Progenitor cell of endocrine pancreas (in vitro differentiated cells): ENCODE measurements around the gene PAM. TPM values are rescaled to one million over a fixed set of nuclear protein-coding genes. Genes with fewer than 3 reads are reported as not detected.
A peak's percentile ranks its signal among the peaks of the same experiment; 100 is the strongest.

Experiments
- DNase-seq: peaks from one replicate; pipeline ENCODE4 v3.0.0; 2021; ENCODE audit warnings: low spot score; ENCODE audit not compliant: unreplicated experiment
- H3K27ac Mint-ChIP-seq: 2 replicates; pipeline ENCODE4 v1.8.0; 2021; ENCODE audit warnings: mild to moderate bottlenecking, moderate library complexity, mixed read lengths
- H3K27me3 Mint-ChIP-seq: 2 replicates; pipeline ENCODE4 v1.8.0; 2021; ENCODE audit warnings: mixed read lengths
- H3K36me3 Mint-ChIP-seq: 2 replicates; pipeline ENCODE4 v1.8.0; 2022; ENCODE audit warnings: mixed read lengths; ENCODE audit not compliant: insufficient read depth
- H3K4me1 Mint-ChIP-seq: 2 replicates; pipeline ENCODE4 v1.8.0; 2021; ENCODE audit warnings: low read depth, mixed read lengths
- H3K4me3 Mint-ChIP-seq: 2 replicates; pipeline ENCODE4 v1.8.0; 2021; ENCODE audit warnings: low read depth, mild to moderate bottlenecking, moderate library complexity, mixed read lengths
- H3K9me3 Mint-ChIP-seq: 2 replicates; pipeline ENCODE4 v1.8.0; 2021; ENCODE audit warnings: low read depth, mixed read lengths
- CTCF ChIP-seq: fragments of 200-600 bp; sonication (generic); IDR thresholded peaks from one replicate; pipeline ENCODE4 v1.5.0; 2021; ENCODE audit warnings: antibody characterized with exemption, mild to moderate bottlenecking; ENCODE audit not compliant: unreplicated experiment
- total RNA-seq: library from RNA; stranded (reverse); gene quantifications from 2 replicates; pipeline ENCODE4 v1.2.1, GENCODE V29; 2021

PAM gene
- total RNA-seq, 1 donor from 2014 or later, result 111 TPM

- no peak for TF ChIP-seq CTCF
- Mint-ChIP-seq H3K4me1 (peaks cover 2% of the 10 kb centered on the region), H3K9me3 (no peaks in the 10 kb centered on the region)
Observed at GRCh38 chr5:102858808-102859207, 103.7 kb downstream of the PAM start.

DNA sequence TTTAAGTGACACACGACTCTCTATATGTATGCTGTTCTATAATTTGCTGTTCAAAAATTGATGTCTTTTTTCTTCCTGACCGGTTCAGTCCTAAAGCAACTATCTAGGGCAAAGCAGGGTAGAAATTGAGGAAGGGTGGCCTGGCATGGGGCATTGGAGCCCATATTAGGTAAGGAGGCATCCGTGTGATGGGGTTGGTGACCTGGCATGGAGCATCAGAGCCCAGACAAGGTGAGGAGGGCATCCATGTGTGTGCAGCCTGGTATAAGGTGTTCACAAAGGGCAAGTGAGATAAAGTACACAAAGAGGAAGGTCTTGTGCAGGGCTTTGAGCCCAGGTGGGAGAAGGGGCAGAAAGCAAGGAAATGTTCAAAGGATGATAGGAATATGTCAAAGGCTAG is 104.9 kb downstream of the PAM start:
- no peaks in the 10 kb centered on the region for H3K9me3 Mint-ChIP-seq
- TF ChIP-seq CTCF, result no peak
- no peak for DNase-seq
- H3K4me3 Mint-ChIP-seq, result no peak overlapping the region
- peaks cover 2% of the 10 kb centered on the region for H3K4me1 Mint-ChIP-seq
- H3K27me3 Mint-ChIP-seq, result peaks cover 11% of the 10 kb centered on the region
- no peak overlapping the region for H3K27ac Mint-ChIP-seq
- no peaks in the 10 kb centered on the region for H3K36me3 Mint-ChIP-seq

More at GRCh38 chr5:102858808-102859207, 103.7 kb downstream of the PAM start:
- Mint-ChIP-seq H3K27ac (no peak overlapping the region), H3K36me3 (no peaks in the 10 kb centered on the region), H3K4me3 (no peak overlapping the region), H3K27me3 (peaks cover 4% of the 10 kb centered on the region)
- DNase-seq, result no peak

DNA sequence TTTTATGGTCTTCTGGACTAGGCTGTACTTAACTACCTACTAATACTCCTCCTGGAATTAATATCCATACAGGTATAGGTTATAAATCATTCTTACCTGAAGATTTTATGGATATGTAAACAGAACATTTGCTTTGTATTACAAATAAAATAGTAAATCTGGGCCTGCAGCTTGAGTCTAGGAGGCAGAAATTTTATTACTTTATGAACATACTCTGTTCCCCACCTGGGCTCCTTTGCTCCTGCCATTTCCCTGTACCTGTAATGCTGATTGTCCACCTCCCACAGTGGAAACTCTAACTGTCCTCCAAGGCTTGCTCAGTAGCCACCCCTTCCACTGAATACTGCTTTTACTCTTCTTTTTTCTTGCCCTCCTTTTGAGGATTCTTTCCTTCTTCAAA is 108.0 kb downstream of the PAM start:
- H3K27ac Mint-ChIP-seq, result no peak overlapping the region
- H3K27me3 Mint-ChIP-seq, result peaks cover 27% of the 10 kb centered on the region
- no peaks in the 10 kb centered on the region for H3K36me3 Mint-ChIP-seq
- no peaks in the 10 kb centered on the region for H3K9me3 Mint-ChIP-seq
- H3K4me3 Mint-ChIP-seq, result no peak overlapping the region
- no peak for TF ChIP-seq CTCF
- H3K4me1 Mint-ChIP-seq, result peaks cover 8% of the 10 kb centered on the region
- DNase-seq, result no peak

- H3K27me3 Mint-ChIP-seq, result peaks cover 33% of the 10 kb centered on the region
- no peak overlapping the region for H3K4me3 Mint-ChIP-seq
- peaks cover 8% of the 10 kb centered on the region for H3K4me1 Mint-ChIP-seq
- no peak overlapping the region for H3K27ac Mint-ChIP-seq
- no peak for DNase-seq
- no peak for TF ChIP-seq CTCF
- no peaks in the 10 kb centered on the region for H3K9me3 Mint-ChIP-seq
- peaks cover 2% of the 10 kb centered on the region for H3K36me3 Mint-ChIP-seq
Observed at GRCh38 chr5:102863764-102864560, 108.9 kb downstream of the PAM start.

- H3K9me3 Mint-ChIP-seq, result peaks cover 5% of the 10 kb centered on the region
- peaks cover 45% of the 10 kb centered on the region for H3K27me3 Mint-ChIP-seq
- peaks cover 8% of the 10 kb centered on the region for H3K4me1 Mint-ChIP-seq
- peak overlapping the region; percentile 84 for H3K27ac Mint-ChIP-seq
- H3K36me3 Mint-ChIP-seq, result peaks cover 9% of the 10 kb centered on the region
- no peak for TF ChIP-seq CTCF
- H3K4me3 Mint-ChIP-seq, result peak overlapping the region; percentile 71
- no peak for DNase-seq
Observed at GRCh38 chr5:102865171-102865509, 110.0 kb downstream of the PAM start.
